Measurements from ENCODE around the gene DOCK2. TPM values are rescaled to one million over a fixed set of nuclear protein-coding genes. Genes with fewer than 3 reads are reported as not detected.

DOCK2 gene
- total and polyA plus RNA-seq, 2 of the 8 experiments (the other 6 are each of a cell fraction or from before 2014, with no cell fraction given): 3.9 to 5.7 TPM

DNA sequence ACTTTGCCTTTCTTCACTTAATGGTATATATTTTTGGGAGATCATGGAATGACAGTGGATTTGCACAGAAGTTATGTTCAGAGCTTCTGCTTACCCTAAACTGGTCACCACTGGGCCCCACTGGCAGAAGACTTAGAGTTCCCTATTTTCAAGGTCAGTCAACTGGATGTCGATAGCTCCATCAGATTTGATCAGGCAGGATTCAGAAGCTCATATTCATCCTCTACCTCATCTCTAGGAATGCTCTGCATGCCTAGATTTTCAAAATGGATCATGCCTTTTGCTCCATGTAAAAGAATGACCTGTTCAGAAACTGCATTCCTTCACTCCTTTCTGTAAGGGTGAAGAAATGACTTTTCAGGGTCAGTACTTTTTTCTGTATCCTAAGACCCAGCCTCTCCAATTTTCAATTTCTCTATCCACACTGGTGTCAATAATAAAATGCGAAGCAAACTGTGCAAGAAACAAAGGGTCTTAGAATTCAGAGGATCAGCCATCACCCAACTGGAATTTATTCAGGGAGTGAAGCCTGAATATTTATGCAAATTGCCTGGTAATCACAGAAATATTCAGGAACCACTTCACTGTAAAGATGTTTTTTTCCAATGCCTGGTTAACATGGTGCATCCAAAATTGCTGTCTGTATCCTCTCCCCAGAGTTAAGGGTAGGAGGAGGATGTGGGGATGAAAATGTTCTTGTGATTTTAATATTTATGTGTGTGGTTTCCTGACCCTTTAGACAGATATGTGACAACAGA, 125.4 kb downstream of the DOCK2 start (continued):
- TF ChIP-seq, protein P1, sequence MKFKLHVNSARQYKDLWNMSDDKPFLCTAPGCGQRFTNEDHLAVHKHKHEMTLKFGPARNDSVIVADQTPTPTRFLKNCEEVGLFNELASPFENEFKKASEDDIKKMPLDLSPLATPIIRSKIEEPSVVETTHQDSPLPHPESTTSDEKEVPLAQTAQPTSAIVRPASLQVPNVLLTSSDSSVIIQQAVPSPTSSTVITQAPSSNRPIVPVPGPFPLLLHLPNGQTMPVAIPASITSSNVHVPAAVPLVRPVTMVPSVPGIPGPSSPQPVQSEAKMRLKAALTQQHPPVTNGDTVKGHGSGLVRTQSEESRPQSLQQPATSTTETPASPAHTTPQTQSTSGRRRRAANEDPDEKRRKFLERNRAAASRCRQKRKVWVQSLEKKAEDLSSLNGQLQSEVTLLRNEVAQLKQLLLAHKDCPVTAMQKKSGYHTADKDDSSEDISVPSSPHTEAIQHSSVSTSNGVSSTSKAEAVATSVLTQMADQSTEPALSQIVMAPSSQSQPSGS (IDR thresholded peaks at IDR 0.05; ENCODE audit: low read length): no peak
